ENCODE results near the gene NDC1.
A peak's percentile ranks its signal among the peaks of the same experiment; 100 is the strongest.

NDC1 gene

DNA sequence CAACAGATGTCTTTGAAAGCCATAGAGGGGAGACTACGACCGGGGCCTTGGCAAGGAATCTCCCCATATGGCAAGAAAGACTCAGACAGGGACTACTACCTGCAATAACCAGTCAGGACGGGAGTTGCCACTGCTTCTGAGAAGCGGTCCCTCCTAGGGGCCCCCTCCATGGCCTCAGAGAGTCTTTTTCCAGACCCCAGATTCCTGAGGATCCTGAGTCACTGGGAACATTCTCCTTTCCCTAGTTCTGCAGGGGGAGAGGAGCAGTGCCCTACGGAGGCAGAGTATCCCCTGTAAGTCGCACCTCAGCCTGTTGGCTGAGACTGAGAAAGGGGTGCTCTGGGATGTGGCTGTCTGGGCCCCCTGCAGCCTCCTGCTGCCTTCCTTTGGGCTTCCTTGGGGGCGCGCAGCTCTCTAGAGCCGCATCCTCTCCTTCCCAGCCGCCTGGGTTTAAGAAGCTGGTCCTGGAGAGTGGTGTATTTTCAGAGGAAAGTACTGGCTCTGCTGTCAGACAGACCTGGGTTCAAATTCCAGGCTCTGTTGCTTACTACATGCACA lies 107.0 kb downstream of the NDC1 start:
- no peak for DNase-seq (ENCODE audit: low read depth)

DNA sequence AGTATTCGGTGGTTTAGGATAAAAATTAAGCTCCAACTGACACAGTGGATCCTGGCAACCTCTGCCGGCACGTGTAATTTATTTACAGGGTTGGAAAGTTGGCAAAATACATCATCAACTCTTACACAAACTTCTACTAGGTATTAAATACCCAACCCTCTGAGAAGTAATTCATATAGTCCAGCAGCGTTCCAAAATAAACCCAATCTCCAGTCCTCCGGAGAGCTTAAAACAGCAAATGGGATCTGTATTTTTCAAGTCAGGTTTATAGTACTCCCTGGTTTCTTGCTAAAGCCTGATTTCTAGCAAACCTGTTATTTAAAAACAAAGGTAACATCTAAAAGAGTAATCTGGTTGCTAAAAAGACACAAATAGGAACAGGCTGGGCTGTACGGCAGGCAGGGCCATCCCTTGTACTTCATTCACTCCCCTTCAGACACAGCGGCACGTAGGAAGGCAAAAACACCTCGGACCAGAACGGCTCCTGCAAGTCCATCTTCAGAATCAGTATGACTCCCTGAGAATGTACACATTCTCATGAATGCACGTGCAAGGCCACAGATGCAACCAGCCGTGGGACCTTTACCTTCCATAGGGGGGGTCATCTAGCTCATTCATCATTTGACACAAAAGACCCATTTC lies 107.8 kb downstream of the NDC1 start:
- DNase-seq (ENCODE audit: low read depth): no peak

DNA sequence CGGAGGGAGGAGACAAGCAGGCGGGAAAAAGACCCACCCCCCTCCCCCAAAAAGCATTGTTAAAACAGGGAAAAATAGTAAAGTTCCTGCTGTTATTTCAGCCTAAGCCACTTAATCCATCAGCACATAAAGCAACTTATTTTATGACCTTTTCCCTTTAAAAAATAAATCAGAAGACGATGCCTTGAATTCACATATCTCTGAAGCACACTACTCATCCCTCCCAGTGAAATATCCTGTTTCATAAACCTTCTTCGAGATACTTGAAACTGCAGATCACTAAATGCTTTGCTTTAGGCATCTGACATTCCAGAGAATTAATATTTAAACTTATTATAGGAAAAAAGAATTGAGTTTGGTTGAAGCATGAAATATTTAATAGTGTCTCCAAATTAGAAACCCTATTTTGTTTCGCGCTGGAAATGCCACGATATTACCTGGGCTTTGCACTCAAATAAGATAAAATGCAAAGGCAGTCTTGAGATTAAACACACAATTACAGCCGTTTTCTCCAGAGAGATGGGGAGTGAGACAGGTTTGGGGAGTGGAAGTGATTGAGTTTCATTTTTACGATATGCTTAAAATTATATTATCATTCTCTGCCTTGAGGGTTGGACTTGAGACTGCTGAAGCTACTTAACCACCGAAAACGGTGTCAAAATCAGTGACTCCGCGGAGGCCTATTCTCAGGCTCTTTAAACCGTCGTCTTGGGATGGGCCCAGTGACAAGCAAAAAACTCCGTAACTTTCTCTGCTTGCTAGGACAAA lies 108.5 kb downstream of the NDC1 start:
- DNase-seq (ENCODE audit: low read depth): no peak

DNA sequence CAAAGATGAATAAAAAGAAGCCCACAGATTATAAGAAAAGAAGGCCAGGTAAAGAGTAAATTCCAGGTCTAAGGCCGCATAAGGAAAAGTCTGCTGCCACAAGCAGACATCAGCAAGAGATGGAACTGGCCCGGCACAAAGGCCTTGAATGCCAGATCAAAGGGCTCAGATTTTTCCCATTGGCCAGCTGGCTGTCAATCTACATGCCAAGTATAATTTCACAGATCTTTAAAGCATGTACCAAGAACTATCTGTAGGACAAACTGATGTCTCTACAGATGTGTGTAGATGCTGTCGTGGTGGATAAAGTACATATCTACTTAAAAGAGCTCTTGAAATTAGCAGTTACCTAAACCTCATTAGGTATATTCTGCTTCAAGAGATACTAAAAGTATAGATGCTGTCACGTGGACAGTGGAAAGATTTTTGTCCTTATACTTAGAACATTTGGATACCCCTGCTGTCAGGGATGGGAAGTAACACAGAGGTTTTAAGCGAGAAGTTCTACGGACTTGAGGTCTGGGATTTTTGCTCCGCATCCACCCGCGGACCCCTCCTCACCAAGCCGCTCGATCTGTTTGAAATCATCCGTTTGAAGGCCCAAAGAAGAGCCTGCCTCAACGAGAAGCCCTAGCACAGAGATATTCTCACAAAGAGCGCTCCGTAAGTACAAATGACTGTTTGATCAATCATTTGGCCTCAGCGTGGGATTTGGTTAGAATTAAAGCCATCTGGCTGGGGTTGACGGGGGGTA lies 109.2 kb downstream of the NDC1 start:
- no peak for DNase-seq (ENCODE audit: low read depth)

DNA sequence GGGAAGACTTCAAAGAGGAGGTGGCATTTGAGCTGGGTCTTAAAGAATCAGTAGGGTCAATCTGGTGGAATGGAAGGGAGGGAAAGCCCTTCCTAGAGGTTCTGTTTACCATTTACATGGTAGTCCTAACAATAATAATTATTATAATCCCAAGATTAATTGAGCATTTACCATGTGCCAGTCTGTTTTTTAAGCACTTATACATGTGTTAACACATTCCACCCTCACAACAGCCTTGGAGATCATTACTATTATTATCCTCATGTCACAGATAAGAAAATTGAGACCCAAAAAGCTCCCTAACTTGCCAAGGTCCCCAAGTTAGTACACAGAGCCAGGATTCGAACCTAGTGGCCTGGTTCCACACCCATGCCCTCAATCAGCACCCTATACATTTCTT lies 109.9 kb downstream of the NDC1 start:
- no peak for DNase-seq (ENCODE audit: low read depth)

DNA sequence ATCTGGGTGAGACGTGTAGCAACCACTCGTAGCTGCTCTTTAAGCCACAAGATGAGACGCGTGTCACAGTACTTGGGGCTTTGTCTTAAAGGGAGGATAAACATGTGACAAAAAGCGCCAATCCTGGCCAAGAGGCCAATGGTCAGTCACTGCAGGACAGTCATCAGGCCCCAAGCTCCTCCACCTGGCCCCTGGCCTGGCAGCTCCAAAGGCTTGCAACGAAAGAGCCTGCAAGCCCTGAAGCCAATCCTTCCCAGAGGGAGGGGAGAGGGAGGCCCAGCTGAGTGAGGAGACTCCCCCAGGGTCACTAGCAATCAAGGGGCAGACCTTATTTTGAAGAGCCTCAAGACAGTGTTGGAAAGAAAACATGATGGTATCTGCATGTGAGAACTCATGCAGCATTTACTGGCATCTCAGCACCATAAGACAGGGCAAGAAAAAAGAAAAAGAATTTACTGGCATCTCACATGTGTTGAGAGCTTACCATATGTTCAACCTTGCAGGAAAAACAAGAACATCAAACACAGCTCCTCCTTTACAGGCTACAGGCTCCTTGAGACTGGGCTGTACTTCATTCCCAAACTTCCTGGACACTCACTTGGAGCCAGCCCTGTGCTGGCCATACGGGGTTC lies 110.5 kb downstream of the NDC1 start:
- DNase-seq (ENCODE audit: low read depth): no peak

DNA sequence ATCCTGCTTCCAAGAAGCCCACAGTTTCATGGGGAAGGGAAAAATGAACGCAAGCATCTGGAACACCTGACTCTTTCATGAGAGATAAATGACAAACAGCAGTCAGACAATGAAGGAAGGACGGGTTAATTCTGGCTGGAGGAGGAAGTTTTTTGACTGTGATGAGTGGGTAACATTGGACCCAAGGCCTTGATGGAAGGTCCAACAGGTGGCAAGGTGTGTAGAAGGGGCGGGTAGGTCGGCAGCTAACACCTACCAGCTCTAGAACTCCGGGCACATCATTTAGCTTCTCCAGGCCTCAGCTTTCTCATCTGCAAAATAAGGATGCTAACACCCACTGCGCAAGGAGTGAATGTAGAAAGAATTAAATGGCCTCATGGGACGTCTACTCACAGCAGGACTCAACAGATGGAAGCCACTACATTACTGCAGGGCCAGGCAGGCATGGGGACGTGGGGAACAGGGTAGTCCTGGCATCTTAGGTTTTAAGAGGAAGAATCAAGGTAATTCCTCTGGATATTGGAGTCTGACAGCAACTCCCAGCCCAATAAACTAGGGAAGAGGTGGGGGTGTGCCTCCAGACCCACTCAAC lies 112.0 kb downstream of the NDC1 start:
- DNase-seq (ENCODE audit: low read depth): no peak

DNA sequence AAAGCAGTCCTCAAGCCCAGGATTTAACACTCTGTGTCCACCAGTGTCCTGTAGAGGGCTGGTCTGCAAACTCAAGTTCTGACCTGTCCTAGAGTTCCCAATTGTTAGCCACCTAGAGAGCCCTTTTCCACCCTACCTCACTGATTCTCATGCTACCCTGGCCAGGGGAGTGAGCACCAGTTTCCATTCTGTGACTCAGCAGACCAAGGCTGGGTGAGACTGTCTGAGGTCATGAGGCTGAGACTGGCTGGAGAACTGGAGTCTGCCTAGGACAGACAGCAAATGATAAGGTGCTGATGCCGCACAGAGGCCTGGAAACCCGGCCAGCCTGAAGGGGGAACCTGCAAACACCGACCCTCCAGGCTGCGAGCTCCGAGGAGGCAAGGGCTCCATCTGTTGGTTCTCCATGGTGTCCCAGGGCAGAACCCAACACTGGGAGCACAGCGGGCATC lies 112.8 kb downstream of the NDC1 start:
- DNase-seq (ENCODE audit: low read depth): peak; percentile 74

DNA sequence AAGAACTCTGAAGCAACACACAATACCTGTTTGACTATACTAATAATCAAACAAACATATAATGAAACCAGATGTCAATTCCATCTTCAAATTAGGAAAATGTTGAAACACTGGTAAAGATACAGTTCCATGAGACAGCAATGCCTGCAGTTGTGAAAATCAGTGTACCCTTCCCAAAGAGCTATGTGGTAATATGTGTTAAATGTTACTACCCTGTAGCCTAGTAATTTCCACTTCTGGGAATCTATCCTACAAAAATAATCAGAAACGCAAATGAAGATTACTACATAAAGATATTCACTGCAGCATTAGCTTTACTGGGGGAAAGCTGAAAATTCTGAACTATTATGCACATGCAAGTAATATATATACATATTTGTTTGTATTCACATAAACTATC lies 116.1 kb downstream of the NDC1 start:
- DNase-seq (ENCODE audit: low read depth): no peak

DNA sequence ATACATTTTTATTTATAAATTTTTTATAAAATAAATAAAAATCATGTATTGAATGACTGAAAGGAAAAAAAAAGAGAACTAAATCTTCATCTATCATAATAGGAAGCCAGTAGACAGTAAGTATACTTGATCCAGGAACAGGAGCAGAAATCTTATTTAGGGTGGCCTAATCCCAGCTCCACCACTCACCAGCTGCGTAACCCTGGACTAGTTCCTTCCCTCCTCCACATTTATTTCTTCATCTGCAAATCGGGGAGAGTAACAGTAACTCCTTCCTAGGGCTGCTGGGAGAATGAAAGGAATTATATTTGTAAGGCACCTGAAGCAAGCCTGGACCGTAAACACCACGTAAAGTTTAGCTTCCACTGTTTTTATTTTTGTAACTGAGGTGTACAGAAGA lies 117.0 kb downstream of the NDC1 start:
- peak; percentile 64 for DNase-seq (ENCODE audit: low read depth)

DNA sequence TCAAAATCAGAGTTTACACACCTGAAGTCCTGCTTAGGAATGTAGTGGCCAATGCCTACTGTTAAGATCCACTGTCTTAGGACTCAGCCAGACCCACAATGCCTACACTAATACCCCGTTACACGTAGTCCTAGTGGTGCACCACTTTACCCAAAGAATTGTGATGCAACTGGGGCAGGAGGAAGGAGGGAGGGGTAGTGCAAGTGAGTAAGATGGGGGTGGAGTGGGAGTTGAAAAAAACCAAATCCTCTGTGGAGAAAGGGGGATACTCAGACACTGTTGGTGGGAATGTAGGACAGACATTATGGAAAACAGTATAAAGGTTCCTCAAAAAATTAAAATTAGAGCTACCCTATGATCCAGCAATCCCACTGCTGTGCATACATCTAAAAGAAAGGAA lies 118.6 kb downstream of the NDC1 start:
- no peak for DNase-seq (ENCODE audit: low read depth)

DNA sequence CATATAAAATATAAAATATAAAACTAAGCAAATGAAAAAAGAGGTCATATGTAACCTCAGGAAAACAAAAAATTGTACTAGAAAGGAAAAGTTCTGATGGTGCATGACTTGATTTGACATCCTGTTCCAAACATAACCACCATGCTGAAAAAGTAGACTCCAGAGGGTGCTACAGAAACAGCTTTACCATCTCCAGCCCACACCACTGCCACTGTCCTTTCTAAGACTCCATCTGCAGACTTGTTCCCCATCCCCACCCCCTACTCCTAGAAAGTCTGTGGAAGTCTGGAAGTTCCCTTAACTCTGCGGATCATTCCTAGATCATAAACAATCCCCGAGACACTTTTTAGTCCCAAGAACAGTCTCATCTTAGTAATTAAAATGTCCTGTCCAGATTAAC lies 119.7 kb downstream of the NDC1 start:
- no peak for DNase-seq (ENCODE audit: low read depth)

DNA sequence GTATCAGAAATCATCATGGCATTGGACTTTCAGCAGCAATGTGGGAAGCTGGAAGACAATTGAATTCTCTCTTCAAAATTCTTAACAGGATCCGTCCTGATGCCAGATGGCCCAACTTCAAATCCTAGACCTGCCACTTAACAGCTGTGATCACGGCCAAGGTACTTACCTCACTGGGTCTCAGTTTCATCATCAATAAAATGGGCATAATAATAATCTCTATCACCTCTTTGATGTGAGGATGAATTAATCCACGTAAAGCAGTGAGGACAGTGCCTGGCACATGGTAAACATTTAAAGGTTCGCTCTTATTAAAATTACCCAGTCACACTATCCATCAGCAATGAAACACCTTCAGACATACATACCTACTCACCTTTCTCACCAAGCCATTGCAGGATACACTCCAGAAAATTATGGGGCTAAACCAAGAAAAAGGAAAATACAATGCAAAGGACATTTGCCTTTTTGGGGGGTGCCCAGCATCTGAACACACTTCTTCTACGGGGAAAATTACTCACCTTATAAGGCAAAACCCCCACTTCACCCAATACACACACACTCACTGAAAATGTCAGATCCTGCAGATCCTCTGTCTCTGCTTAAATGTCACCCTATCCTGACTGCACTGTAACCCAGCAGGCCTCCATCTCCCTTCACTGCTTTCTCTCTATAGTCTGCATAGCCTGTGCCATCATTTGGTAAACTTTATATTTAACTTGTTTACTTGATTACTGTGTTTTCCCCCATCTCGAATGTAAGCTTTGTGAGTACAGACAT lies 120.9 kb downstream of the NDC1 start:
- no peak for DNase-seq (ENCODE audit: low read depth)

DNA sequence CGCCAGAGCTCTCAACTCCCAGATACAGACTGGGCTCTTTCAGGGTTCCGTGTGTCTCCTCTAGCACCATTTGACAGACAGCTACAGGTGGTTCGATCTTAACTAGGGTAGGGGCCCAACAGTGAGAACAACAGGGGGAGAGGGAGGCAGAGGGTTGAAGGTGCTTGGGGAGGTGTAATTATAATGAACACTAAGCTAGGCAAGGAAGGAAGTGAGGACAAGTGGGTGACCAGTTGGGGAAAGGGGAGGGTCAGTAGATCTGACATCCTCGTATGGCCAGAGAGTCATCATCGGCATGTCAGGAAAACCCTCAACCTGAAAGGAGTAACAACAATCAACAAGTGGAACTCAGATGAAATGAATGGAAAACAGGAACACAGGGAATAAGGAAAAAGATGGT lies 121.9 kb downstream of the NDC1 start:
- DNase-seq (ENCODE audit: low read depth): no peak

DNA sequence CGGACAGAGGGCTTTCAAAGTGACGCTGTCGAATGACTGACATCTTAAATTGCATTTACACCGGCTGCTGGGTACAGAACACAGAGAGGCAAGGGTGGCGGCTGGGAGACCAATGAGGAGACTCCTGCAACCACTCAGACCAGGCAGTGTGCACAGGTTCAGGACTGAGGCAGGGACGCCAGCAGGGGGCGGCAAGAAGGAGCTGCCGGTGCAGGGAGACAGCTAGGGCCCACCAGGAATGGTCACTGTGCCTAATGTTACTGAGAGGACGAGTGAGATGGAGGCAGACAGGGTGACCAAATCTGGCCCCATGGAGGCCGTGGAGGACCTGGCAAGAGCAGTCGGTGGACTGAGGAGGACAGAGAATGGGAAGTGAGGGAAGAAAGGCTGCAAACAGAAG lies 122.6 kb downstream of the NDC1 start:
- DNase-seq (ENCODE audit: low read depth): peak; percentile 24
